HL-60/S4 (cell line): ENCODE data around the gene MLC1.

Experiments
- in situ Hi-C: fragments of 300-500 bp; cut with MboI; formaldehyde crosslinking; loops from 2 replicates; pipeline ENCODE4 v1.14.3; 2022; ENCODE audit warnings: low sequenced_read_pairs

Gene MLC1

DNA sequence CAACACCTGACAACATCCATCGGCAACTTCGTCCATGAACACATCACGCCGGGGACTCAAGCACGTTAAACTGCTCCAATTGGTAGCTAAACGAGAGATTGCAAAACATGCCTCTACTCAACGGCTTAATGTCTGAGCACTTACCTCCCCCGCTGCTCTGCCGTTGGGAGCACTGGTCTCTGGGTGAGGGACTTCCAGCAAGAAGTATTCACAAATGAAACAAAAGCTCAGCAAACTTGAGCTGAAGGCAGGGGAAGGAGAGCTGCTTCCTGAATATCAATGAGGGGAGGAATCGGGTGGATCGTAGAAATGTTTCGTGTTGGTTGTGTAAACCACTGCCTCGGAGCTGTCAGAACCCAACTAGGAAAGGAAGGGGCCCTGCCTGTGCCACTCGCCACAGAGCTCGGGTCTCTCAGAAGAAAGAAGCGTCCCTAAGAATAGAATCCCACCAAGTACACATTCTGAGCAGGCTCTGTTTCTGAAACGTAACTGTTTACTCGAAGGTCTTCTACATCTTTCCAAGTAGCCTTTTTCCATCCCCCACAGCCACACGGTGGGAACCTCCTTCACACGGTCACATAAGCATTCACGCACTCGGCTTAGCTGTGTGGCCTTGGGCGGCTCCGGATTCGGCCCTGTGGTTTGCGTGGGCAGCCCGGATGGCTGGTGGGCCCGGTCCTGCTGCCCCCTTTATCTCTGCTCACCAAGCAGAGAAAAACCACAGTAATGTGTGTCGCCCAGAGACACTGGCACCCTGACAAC lies at the start of gene MLC1:
Gene MLC1, minus strand, starts transcription at position 216 of the 762 bp plus-strand sequence. CDS start 524 bp downstream, outside the sequence.
- in situ Hi-C loops = no loop called here

GRCh38 chr22:50134481-50134880 lies 49.3 kb upstream of the MLC1 start:
- in situ Hi-C loops = no loop called here

- in situ Hi-C loops = no loop called here
Measured at GRCh38 chr22:50131894-50132293, 46.7 kb upstream of the MLC1 start.

GRCh38 chr22:50129121-50129736 lies 44.0 kb upstream of the MLC1 start:
- in situ Hi-C loops = no loop called here

- in situ Hi-C loops = no loop called here
Measured at GRCh38 chr22:50125029-50125428, 39.8 kb upstream of the MLC1 start.

GRCh38 chr22:50123119-50123518 lies 37.9 kb upstream of the MLC1 start:
- in situ Hi-C loops = no loop called here

GRCh38 chr22:50121202-50121740 lies 36.0 kb upstream of the MLC1 start:
- in situ Hi-C loops = no loop called here

GRCh38 chr22:50119768-50120251 lies 34.6 kb upstream of the MLC1 start:
- in situ Hi-C loops = no loop called here

DNA sequence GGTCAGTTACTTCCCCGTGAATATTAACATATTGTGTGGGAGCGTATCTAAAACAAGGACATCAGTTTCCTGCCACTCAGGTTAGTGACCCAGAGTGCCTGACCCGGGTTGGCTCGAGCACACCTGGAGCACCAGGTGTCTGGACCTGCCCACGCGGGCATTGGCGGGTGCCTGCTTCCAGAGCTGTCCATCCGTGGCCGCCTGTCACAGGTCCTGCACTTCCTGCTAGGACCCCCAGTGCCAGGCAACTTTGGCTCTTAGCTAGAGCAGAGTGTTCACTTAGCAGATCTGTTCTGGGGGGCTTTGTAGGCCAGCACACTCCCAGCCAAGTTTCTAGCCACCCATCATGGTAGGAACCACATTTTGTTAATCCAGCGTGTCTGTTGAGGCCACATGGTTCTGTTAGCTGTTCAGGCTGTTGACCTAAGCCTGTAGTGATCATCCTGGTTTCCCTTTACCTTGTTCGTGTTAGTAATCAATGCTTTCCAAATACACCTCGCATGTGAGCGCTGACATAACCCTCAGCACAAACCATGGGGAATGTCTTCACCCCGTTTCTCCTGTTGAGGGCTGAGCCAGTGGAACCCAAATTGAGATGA lies 34.0 kb upstream of the MLC1 start:
- in situ Hi-C loops = no loop called here

- in situ Hi-C loops = no loop called here
Measured at GRCh38 chr22:50118557-50119168, 33.4 kb upstream of the MLC1 start.

GRCh38 chr22:50118129-50118528 lies 32.9 kb upstream of the MLC1 start:
- in situ Hi-C loops = no loop called here

GRCh38 chr22:50117168-50117762 lies 32.0 kb upstream of the MLC1 start:
- in situ Hi-C loops = no loop called here

- in situ Hi-C loops = no loop called here
Measured at GRCh38 chr22:50115693-50116092, 30.5 kb upstream of the MLC1 start.

- in situ Hi-C loops = no loop called here
Measured at GRCh38 chr22:50114221-50115021, 29.2 kb upstream of the MLC1 start.

GRCh38 chr22:50112151-50113118 lies 27.2 kb upstream of the MLC1 start:
- in situ Hi-C loops = no loop called here

DNA sequence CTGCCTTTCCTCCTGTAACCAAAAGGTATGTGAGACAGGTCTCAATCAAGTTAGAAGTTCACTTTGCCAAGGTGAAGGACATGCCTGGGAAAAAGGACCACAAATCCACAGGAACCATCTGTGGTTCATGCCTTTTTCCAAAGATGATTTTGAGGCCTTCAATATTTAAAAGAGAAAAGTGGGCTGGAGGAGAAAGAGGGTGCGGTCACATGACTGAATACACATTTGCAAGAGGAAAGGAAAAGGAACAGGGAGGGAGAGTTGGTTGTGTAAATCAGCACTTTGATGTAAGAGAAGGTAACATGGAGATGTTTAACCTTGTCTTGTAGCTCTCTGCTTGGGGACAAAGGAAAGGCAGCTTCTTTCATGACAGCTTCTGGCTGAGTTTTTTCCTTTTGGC lies 25.8 kb upstream of the MLC1 start:
- in situ Hi-C loops = no loop called here

GRCh38 chr22:50107529-50107928 lies 22.3 kb upstream of the MLC1 start:
- in situ Hi-C loops = no loop called here

GRCh38 chr22:50105208-50106100 lies 20.2 kb upstream of the MLC1 start:
- in situ Hi-C loops = no loop called here
